ENCODE results near the gene GNLY.

DNA sequence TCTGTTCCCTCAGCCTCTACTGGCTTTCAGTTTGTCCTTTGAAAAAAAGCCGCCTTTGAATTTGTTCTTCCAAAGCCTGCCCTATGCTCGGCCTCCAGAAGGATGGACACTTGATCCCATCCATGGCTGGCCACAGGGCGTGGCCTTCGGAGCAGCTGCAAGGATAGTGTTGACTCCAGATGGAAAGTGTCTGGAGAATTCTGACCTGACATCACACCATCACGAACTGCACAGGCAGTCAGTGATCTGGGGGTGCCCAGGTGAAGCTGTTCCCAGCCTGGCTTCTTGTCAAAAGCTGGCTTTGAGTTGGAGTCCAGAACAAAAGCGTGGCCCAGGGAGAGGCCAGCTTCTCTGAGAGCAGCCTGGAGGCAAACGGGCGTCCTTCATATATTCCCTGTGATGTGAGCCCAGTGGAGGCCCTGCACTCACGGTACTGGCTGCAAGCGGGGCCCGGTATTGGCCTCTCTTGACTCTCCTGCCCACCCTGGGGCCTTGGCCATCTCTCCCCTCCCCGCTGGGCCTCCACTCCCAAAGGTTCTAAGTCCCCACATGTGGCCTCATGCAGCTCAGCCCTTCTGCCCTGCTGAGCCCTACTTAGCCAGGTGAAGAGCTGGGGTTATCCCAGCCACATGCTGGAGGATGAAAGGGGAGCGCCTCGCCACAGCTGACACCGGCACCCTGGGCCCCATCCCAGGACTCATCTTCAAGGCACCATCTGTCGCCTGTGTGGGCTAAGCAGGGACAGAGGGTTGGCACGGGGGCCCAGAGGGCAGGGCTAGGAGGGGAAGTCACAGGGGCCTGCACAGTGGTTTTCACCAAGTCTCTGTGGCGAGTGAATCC lies 39.2 kb downstream of the GNLY start:
- TF ChIP-seq, protein P1, sequence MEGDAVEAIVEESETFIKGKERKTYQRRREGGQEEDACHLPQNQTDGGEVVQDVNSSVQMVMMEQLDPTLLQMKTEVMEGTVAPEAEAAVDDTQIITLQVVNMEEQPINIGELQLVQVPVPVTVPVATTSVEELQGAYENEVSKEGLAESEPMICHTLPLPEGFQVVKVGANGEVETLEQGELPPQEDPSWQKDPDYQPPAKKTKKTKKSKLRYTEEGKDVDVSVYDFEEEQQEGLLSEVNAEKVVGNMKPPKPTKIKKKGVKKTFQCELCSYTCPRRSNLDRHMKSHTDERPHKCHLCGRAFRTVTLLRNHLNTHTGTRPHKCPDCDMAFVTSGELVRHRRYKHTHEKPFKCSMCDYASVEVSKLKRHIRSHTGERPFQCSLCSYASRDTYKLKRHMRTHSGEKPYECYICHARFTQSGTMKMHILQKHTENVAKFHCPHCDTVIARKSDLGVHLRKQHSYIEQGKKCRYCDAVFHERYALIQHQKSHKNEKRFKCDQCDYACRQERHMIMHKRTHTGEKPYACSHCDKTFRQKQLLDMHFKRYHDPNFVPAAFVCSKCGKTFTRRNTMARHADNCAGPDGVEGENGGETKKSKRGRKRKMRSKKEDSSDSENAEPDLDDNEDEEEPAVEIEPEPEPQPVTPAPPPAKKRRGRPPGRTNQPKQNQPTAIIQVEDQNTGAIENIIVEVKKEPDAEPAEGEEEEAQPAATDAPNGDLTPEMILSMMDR (IDR thresholded peaks at IDR 0.05; ENCODE audit: low read depth, low read length), result no peak
- no peak for TF ChIP-seq EZH2phosphoT487 (IDR thresholded peaks at IDR 0.05; ENCODE audit: low read depth)

Data from OCI-LY3 (cell line).